ENCODE measurements around the gene RPL11.

The RPL11 gene

GRCh38 chr1:23660671-23661070 is 30.9 kb upstream of the RPL11 start:
- Histone ChIP-seq H3K27ac (no peak overlapping the region), H3K4me3 (ENCODE audit: low read depth in 1 of 2, low read length in 1 of 2) (no peak overlapping the region), H3K4me1 (ENCODE audit: control insufficient read depth in 1 of 2, insufficient read depth in 1 of 2, low read depth in 1 of 2, low read length in 1 of 2) (no peaks in the 10 kb centered on the region), H3K27me3 (no peaks in the 10 kb centered on the region), H3K9me3 (no peaks in the 10 kb centered on the region), H3K36me3 (no peaks in the 10 kb centered on the region)
- TF ChIP-seq, protein P1, sequence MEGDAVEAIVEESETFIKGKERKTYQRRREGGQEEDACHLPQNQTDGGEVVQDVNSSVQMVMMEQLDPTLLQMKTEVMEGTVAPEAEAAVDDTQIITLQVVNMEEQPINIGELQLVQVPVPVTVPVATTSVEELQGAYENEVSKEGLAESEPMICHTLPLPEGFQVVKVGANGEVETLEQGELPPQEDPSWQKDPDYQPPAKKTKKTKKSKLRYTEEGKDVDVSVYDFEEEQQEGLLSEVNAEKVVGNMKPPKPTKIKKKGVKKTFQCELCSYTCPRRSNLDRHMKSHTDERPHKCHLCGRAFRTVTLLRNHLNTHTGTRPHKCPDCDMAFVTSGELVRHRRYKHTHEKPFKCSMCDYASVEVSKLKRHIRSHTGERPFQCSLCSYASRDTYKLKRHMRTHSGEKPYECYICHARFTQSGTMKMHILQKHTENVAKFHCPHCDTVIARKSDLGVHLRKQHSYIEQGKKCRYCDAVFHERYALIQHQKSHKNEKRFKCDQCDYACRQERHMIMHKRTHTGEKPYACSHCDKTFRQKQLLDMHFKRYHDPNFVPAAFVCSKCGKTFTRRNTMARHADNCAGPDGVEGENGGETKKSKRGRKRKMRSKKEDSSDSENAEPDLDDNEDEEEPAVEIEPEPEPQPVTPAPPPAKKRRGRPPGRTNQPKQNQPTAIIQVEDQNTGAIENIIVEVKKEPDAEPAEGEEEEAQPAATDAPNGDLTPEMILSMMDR (IDR thresholded peaks at IDR 0.05) = no peak

GRCh38 chr1:23661887-23662286 is 29.7 kb upstream of the RPL11 start:
- no peaks in the 10 kb centered on the region for H3K27me3 ChIP-seq
- H3K36me3 ChIP-seq = no peaks in the 10 kb centered on the region
- no peaks in the 10 kb centered on the region for H3K9me3 ChIP-seq
- H3K27ac ChIP-seq = no peak overlapping the region
- H3K4me3 ChIP-seq (ENCODE audit: low read depth in 1 of 2, low read length in 1 of 2) = no peak overlapping the region
- H3K4me1 ChIP-seq (ENCODE audit: control insufficient read depth in 1 of 2, insufficient read depth in 1 of 2, low read depth in 1 of 2, low read length in 1 of 2) = no peaks in the 10 kb centered on the region
- TF ChIP-seq, protein P1 (IDR thresholded peaks at IDR 0.05) = no peak

DNA sequence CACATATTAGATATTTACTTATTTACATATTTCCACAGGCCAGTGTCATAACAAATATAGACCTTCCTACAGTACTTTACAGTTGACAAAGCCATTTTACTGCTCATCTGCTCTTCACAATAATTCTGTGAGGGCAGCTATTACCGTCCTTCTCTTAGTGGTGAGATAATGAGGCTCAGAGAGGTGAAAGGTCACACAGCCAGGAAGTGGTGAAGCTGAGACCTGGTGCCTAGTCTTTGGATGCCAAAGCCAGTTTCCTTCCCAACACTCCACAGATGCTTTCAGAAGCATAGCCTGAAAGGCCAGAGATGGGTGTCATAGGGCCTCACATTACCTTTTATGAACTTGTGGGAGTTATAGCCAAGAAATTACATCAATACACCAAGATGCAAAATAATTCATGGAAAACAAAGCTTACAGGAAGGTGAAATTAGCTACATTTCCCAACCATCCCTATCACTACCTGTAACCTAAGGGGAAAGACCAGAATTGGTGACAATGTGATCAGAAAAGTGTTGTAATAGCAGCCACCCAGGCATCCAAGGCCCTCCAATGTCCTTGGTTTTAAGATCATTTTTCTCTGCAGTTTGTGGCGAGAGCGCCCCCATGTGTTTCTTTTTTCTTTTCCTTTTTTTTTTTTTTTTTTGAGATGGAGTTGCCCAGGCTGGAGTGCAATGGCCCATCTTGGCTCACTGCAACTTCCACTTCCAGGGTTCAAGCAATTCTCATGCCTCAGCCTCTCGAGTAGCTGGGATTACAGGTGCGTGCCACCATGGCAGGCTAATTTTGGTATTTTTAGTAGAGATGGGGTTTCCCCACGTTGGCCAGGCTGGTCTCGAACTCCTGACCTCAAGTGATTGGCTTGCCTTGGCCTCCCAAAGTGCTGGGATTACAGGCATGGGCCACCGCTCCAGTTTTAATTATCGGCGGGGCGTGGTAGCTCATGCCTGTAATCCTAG is 26.5 kb upstream of the RPL11 start:
- Histone ChIP-seq H3K9me3 (no peaks in the 10 kb centered on the region), H3K36me3 (no peaks in the 10 kb centered on the region), H3K4me3 (ENCODE audit: low read depth in 1 of 2, low read length in 1 of 2) (no peak overlapping the region), H3K27ac (no peak overlapping the region), H3K27me3 (peaks cover 10% of the 10 kb centered on the region), H3K4me1 (ENCODE audit: control insufficient read depth in 1 of 2, insufficient read depth in 1 of 2, low read depth in 1 of 2, low read length in 1 of 2) (no peaks in the 10 kb centered on the region)
- TF ChIP-seq, protein P1 (IDR thresholded peaks at IDR 0.05) = no peak

- TF ChIP-seq, protein P1 (IDR thresholded peaks at IDR 0.05) = no peak
- Histone ChIP-seq H3K36me3 (no peaks in the 10 kb centered on the region), H3K9me3 (no peaks in the 10 kb centered on the region), H3K4me1 (ENCODE audit: control insufficient read depth in 1 of 2, insufficient read depth in 1 of 2, low read depth in 1 of 2, low read length in 1 of 2) (no peaks in the 10 kb centered on the region), H3K27me3 (peaks cover 30% of the 10 kb centered on the region), H3K4me3 (ENCODE audit: low read depth in 1 of 2, low read length in 1 of 2) (no peak overlapping the region), H3K27ac (no peak overlapping the region)
Observed at GRCh38 chr1:23667411-23667810, 24.2 kb upstream of the RPL11 start.

- TF ChIP-seq, protein P1 (IDR thresholded peaks at IDR 0.05) = no peak
- Histone ChIP-seq H3K4me3 (ENCODE audit: low read depth in 1 of 2, low read length in 1 of 2) (no peak overlapping the region), H3K36me3 (no peaks in the 10 kb centered on the region), H3K9me3 (no peaks in the 10 kb centered on the region), H3K27ac (no peak overlapping the region), H3K27me3 (peaks cover 51% of the 10 kb centered on the region), H3K4me1 (ENCODE audit: control insufficient read depth in 1 of 2, insufficient read depth in 1 of 2, low read depth in 1 of 2, low read length in 1 of 2) (no peaks in the 10 kb centered on the region)
Observed at GRCh38 chr1:23670709-23671108, 20.9 kb upstream of the RPL11 start.

Data from neutrophil (primary cell).